MM.1S (cell line): ENCODE results near the gene RGS13.

ENCODE experiments used
- EZH2 ChIP-seq: fragments of 300-600 bp; sonication (generic); optimal IDR thresholded peaks from 2 replicates; pipeline ENCODE3; 2017; ENCODE audit warnings: low read depth, mild to moderate bottlenecking, antibody characterized with exemption, low read length, mixed read lengths
- TF ChIP-seq, protein P1 (sequence below): fragments of 300-600 bp; sonication (generic); IDR thresholded peaks from 2 replicates; pipeline ENCODE4 v1.5.1; 2016; ENCODE audit warnings: antibody characterized with exemption, low read length, mixed read lengths

DNA sequence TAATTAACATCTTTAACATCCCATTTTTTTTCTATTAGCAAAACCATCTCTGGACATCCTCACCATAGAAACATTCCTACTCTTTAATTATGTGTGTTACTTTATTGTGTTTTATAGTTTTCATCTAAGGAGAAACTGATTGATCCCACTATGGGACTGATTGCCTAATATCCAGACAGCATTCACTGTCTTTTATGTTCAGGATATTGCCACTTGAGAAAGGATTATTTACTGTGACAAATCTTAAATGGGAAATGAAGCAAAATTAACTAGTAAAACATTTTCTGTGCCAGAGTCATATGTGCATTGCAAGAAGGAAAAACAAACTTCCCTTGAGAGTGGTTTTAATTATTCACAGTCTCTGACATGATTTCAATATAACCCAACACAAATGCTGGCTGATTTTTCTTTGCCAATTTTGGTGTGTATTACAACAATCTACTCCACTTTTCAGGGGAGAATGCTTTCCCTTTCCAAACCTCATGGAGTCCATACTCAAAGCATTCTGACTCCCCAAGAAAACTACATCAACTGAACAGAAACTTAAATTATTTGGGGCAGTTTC lies 15.8 kb upstream of the RGS13 start:
- TF ChIP-seq, protein P1, sequence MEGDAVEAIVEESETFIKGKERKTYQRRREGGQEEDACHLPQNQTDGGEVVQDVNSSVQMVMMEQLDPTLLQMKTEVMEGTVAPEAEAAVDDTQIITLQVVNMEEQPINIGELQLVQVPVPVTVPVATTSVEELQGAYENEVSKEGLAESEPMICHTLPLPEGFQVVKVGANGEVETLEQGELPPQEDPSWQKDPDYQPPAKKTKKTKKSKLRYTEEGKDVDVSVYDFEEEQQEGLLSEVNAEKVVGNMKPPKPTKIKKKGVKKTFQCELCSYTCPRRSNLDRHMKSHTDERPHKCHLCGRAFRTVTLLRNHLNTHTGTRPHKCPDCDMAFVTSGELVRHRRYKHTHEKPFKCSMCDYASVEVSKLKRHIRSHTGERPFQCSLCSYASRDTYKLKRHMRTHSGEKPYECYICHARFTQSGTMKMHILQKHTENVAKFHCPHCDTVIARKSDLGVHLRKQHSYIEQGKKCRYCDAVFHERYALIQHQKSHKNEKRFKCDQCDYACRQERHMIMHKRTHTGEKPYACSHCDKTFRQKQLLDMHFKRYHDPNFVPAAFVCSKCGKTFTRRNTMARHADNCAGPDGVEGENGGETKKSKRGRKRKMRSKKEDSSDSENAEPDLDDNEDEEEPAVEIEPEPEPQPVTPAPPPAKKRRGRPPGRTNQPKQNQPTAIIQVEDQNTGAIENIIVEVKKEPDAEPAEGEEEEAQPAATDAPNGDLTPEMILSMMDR, result no peak
- no peak for TF ChIP-seq EZH2
